K562 (cell line): Measurements from ENCODE around the gene TRPV5. TPM values are rescaled to one million over a fixed set of nuclear protein-coding genes. Genes with fewer than 3 reads are reported as not detected.

Experiments
- ARID1B ChIP-seq: fragments of 450-650 bp; IDR thresholded peaks from 2 replicates; pipeline ENCODE4 v1.6.1; 2016; ENCODE audit warnings: antibody characterized with exemption, mild to moderate bottlenecking, inconsistent platforms
- ATF3 ChIP-seq, 2 experiments: fragments of 450-650 bp in 1 of 2; sonication (generic) in 1 of 2; formaldehyde crosslinking in 1 of 2; IDR thresholded peaks in 1 of 2; conservative IDR thresholded peaks in 1 of 2; 2 replicates each; pipeline versions ENCODE4 v1.6.1 to v1.8.1; 2016 to 2023; ENCODE audit warnings: mild to moderate bottlenecking in 2 of 2, moderate library complexity in 2 of 2, inconsistent platforms in 1 of 2, missing genetic modification reagents in 1 of 2
- ATF7 ChIP-seq: fragments of 450-650 bp; IDR thresholded peaks from 2 replicates; pipeline ENCODE4 v1.7.1; 2014; ENCODE audit warnings: mild to moderate bottlenecking, moderate library complexity
- CEBPB ChIP-seq: fragments of 450-650 bp; IDR thresholded peaks from 2 replicates; pipeline ENCODE4 v1.6.1; 2016; ENCODE audit warnings: missing genetic modification characterization, missing compliant biosample characterization
- CREB1 ChIP-seq, 2 experiments: sonication (generic) in 1 of 2; formaldehyde crosslinking in 1 of 2; IDR thresholded peaks; 2 replicates each; pipeline versions ENCODE4 v1.6.1 to v1.8.0; 2012 to 2022; ENCODE audit warnings: inconsistent platforms in 1 of 2, mild to moderate bottlenecking in 1 of 2, missing genetic modification reagents in 1 of 2, moderate library complexity in 1 of 2
- CTBP1 ChIP-seq: fragments of 450-650 bp; IDR thresholded peaks from 2 replicates; pipeline ENCODE4 v1.6.1; 2016; ENCODE audit warnings: borderline replicate concordance
- EZH2 ChIP-seq: IDR thresholded peaks from 2 replicates; pipeline ENCODE4 v1.6.1; 2012; ENCODE audit warnings: low read depth, mild to moderate bottlenecking, inconsistent platforms, low read length, borderline replicate concordance
- HNRNPH1 ChIP-seq: fragments of 200-400 bp; formaldehyde crosslinking; optimal IDR thresholded peaks from 2 replicates; pipeline ENCODE3; 2017; ENCODE audit warnings: low read depth, mild to moderate bottlenecking, low read length, moderate library complexity
- HSF4 ChIP-seq: fragments of 250-450 bp; sonication (Bioruptor Pico); IDR thresholded peaks from 2 replicates; pipeline ENCODE4 v2.1.2; 2022; ENCODE audit warnings: mild to moderate bottlenecking, moderate library complexity, borderline replicate concordance
- JUNB ChIP-seq: fragments of 450-650 bp; formaldehyde crosslinking; conservative IDR thresholded peaks from 2 replicates; pipeline ENCODE4 v1.4.0; 2020; ENCODE audit warnings: mild to moderate bottlenecking
- SMC3 ChIP-seq: conservative IDR thresholded peaks from 2 replicates; pipeline ENCODE4 v1.6.1; 2011; ENCODE audit warnings: low read depth, low read length, improper control_type of control experiment; ENCODE audit not compliant: insufficient read depth
- SNRNP70 ChIP-seq: fragments of 200-400 bp; formaldehyde crosslinking; optimal IDR thresholded peaks from 2 replicates; pipeline ENCODE3; 2017; ENCODE audit warnings: low read depth, low read length
- TFAP4 ChIP-seq: sonication (generic); formaldehyde crosslinking; IDR thresholded peaks from 2 replicates; pipeline ENCODE4 v1.8.0; 2022; ENCODE audit warnings: missing genetic modification reagents, mild to moderate bottlenecking, moderate library complexity, borderline replicate concordance
- THRB ChIP-seq: fragments of 450-650 bp; formaldehyde crosslinking; conservative IDR thresholded peaks from 2 replicates; pipeline ENCODE4 v1.4.0; 2022; ENCODE audit warnings: mild to moderate bottlenecking, missing genetic modification characterization
- YY1 ChIP-seq, 3 experiments: IDR thresholded peaks; 2 replicates each; pipeline ENCODE4 v1.6.1; 2011; ENCODE audit warnings: low read length in 2 of 3, mild to moderate bottlenecking in 2 of 3, moderate library complexity in 2 of 3, borderline replicate concordance in 1 of 3, control low read depth in 1 of 3, low read depth in 1 of 3; ENCODE audit not compliant: insufficient read depth in 3 of 3, insufficient replicate concordance in 2 of 3, control insufficient read depth in 1 of 3, insufficient read length in 1 of 3; ENCODE audit errors: extremely low read depth in 1 of 3
- ZEB2 ChIP-seq: fragments of 450-650 bp; IDR thresholded peaks from 2 replicates; pipeline ENCODE4 v1.6.1; 2016
- ZNF3 ChIP-seq: fragments of 250-450 bp; sonication (Bioruptor Pico); IDR thresholded peaks from 2 replicates; pipeline ENCODE4 v1.5.0; 2021; ENCODE audit warnings: mild to moderate bottlenecking, moderate library complexity
- ZNF316 ChIP-seq: fragments of 450-650 bp; IDR thresholded peaks from 2 replicates; pipeline ENCODE4 v1.6.1; 2016
- ZNF512 ChIP-seq: IDR thresholded peaks from 2 replicates; pipeline ENCODE4 v1.6.1; 2016; ENCODE audit warnings: missing genetic modification characterization, missing compliant biosample characterization
- polyA plus RNA-seq, 8 experiments: library from polyadenylated mRNA; depleted of rRNA in 4 of 8; stranded (reverse) in 5 of 8; unstranded in 3 of 8; fragments of >200 nt; fragmentation: Nextera tagmentation in 2 of 8; fragmentation: Illumina TruSeq in 1 of 8; extraction: Ambion mirVana in 2 of 8; extraction: Trizol in 1 of 8; gene quantifications; 2 replicates each; pipeline versions ENCODE4 v1.2.1 to v1.2.3, GENCODE V29; 2011 to 2014; ENCODE audit warnings: inconsistent platforms in 1 of 8, missing spikeins in 1 of 8
- total RNA-seq, 7 experiments: library from RNA; depleted of rRNA in 6 of 7; stranded (reverse); fragments of >200 nt in 6 of 7; fragmentation: Illumina TruSeq in 2 of 7; extraction: Trizol in 2 of 7; gene quantifications; 2 replicates each; pipeline versions ENCODE4 v1.2.1 to v1.2.3, GENCODE V29; 2011 to 2021; ENCODE audit warnings: low replicate concordance in 1 of 7

Gene TRPV5
- total and polyA plus RNA-seq, 9 of the 15 experiments (the other 6 are each of a cell fraction or from before 2014, with no cell fraction given) = not detected

- TF ChIP-seq ZNF3 (CRISPR knock-in tag) (no peak), JUNB (no peak), SMC3 (peak; percentile 94), ZEB2 (0 out of 2 replicates have a peak, but pooled peaks have one; percentile 43), THRB (no peak), CTBP1 (0 out of 2 replicates have a peak, but pooled peaks have one; percentile 17), ZNF316 (no peak), HNRNPH1 (no peak), HSF4 (no peak), ZNF512 (tag) (no peak), SNRNP70 (no peak), EZH2 (0 out of 2 replicates have a peak, but pooled peaks have one; percentile 56), CREB1 (IDR thresholded peaks at IDR 0.05) (0 out of 2 replicates have a peak, but pooled peaks have one; percentile 5), CREB1 (CRISPR knock-in tag; IDR thresholded peaks at IDR 0.05) (no peak), CEBPB (tag) (no peak), ATF7 (0 out of 2 replicates have a peak, but pooled peaks have one; percentile 22), ARID1B (no peak), TFAP4 (CRISPR knock-in tag) (peak; percentile 43; the same call in 1 of the 2 replicates), YY1 (IDR thresholded peaks at IDR 0.05; ENCODE audit: borderline replicate concordance in 1 of 3, control insufficient read depth in 1 of 3, extremely low read depth in 1 of 3, insufficient read depth in 3 of 3, insufficient read length in 1 of 3, insufficient replicate concordance in 2 of 3, low read depth in 1 of 3, low read length in 2 of 3) (peak in 1 of 3 experiments; percentile 43), ATF3 (IDR thresholded peaks at IDR 0.05) (no peak), ATF3 (CRISPR knock-in tag; conservative IDR thresholded peaks at IDR 0.05) (no peak)
Measured at GRCh38 chr7:142880876-142881505, 52.6 kb downstream of the TRPV5 start (continued).
